ENCODE data around the gene PCDHGC3. TPM values are rescaled to one million over a fixed set of nuclear protein-coding genes. Genes with fewer than 3 reads are reported as not detected.

The PCDHGC3 gene
- total and polyA plus RNA-seq, 7 experiments from 2014 or later = 0.14 to 0.76 (median 0.16) TPM; not detected in 1

GRCh38 chr5:141513627-141514329 is 38.0 kb downstream of the PCDHGC3 start:
- Histone ChIP-seq H3K4me1 (ENCODE audit: control insufficient read depth in 2 of 2, insufficient read depth in 2 of 2, low read length in 2 of 2) (peaks cover 0 to 13% of the 10 kb centered on the region in 2 donors), H3K9me3 (ENCODE audit: control insufficient read depth in 2 of 3, low read length in 3 of 3) (no peaks in the 10 kb centered on the region), H3K27me3 (ENCODE audit: control insufficient read depth in 2 of 2, insufficient read depth in 2 of 2, low read length in 2 of 2) (no peaks in the 10 kb centered on the region), H3K36me3 (ENCODE audit: control insufficient read depth in 2 of 3, insufficient read depth in 3 of 3, low read length in 3 of 3) (peaks cover 0 to 34% (median 10%) of the 10 kb centered on the region in 3 experiments), H3K27ac (ENCODE audit: low read depth, low read length) (peak overlapping the region; percentile 39), H3K4me3 (ENCODE audit: low read length) (peak overlapping the region; percentile 59)
- Mint-ChIP-seq H3K27me3 (peaks cover 0 to 3% (median 0%) of the 10 kb centered on the region in 5 donors), H3K9me3 (peaks cover 0 to 1% (median 0%) of the 10 kb centered on the region in 11 donors), H3K27ac (peak overlapping the region; percentile 36 to 83 (median 69)), H3K4me3 (peak overlapping the region; percentile 84 to 97 (median 90)), H3K4me1 (peaks cover 21 to 35% (median 26%) of the 10 kb centered on the region in 7 donors), H3K36me3 (peaks cover 0 to 31% (median 6%) of the 10 kb centered on the region in 5 donors)
- peak in 7 of 9 donors; percentile 22 to 62 (median 28) for DNase-seq
- ChIA-PET POLR2A (interaction anchor here (2.5 kb wide), 1 partner anchor 193 kb away, joined by 17 read pairs; the partner anchor contains the start of gene TAF7), CTCF (interaction anchor here (1.1 to 4.7 kb wide), 5 partner anchors 10 to 332 kb away, joined by 3 to 30 read pairs (median 11); partner anchors contain the start of genes PCDHB16, PCDHGA10, PCDHGB3 and TAF7)
- peak; percentile 34 for ATAC-seq
- intact Hi-C loops (cut with micrococcal nuclease) = loop anchor here (1.0 to 5.0 kb wide), 5 partner anchors 11 to 156 kb away; partner anchors contain the start of genes DIAPH1 (in 2 of the 2), HDAC3 (in 1 of the 2), PCDHGA4 (in 1 of the 2) and PCDHGB2 (in 1 of the 2)

GRCh38 chr5:141514330-141515133 is 38.8 kb downstream of the PCDHGC3 start:
- DNase-seq (no peak), ATAC-seq (no peak)
- Histone ChIP-seq H3K36me3 (ENCODE audit: control insufficient read depth in 2 of 3, insufficient read depth in 3 of 3, low read length in 3 of 3) (peaks cover 0 to 41% (median 17%) of the 10 kb centered on the region in 3 experiments), H3K27me3 (ENCODE audit: control insufficient read depth in 2 of 2, insufficient read depth in 2 of 2, low read length in 2 of 2) (no peaks in the 10 kb centered on the region), H3K4me1 (ENCODE audit: control insufficient read depth in 2 of 2, insufficient read depth in 2 of 2, low read length in 2 of 2) (peaks cover 0 to 13% of the 10 kb centered on the region in 2 donors), H3K27ac (ENCODE audit: low read depth, low read length) (peak overlapping the region; percentile 7), H3K9me3 (ENCODE audit: control insufficient read depth in 2 of 3, low read length in 3 of 3) (no peaks in the 10 kb centered on the region), H3K4me3 (ENCODE audit: low read length) (no peak overlapping the region)
- peak overlapping the region in 8 of 9 donors; percentile 36 to 83 (median 73) for H3K27ac Mint-ChIP-seq
- POLR2A ChIA-PET = interaction anchor here (2.5 kb wide), 1 partner anchor 194 kb away, joined by 17 read pairs; the partner anchor contains the start of gene TAF7
- peaks cover 4 to 37% (median 6%) of the 10 kb centered on the region in 5 donors for H3K36me3 Mint-ChIP-seq
- H3K27me3 Mint-ChIP-seq = no peaks in the 10 kb centered on the region
- H3K4me3 Mint-ChIP-seq = peak overlapping the region in 8 of 10 donors; percentile 25 to 93 (median 85)
- peaks cover 21 to 35% (median 25%) of the 10 kb centered on the region in 7 donors for H3K4me1 Mint-ChIP-seq
- intact Hi-C loops (cut with micrococcal nuclease) = loop anchor here (1.0 to 5.0 kb wide), 5 partner anchors 10 to 157 kb away; partner anchors contain the start of genes DIAPH1 (in 2 of the 2), HDAC3 (in 1 of the 2), PCDHGA4 (in 1 of the 2) and PCDHGB2 (in 1 of the 2)
- CTCF ChIA-PET = interaction anchor here (1.1 to 4.7 kb wide), 4 partner anchors 9 to 332 kb away, joined by 3 to 30 read pairs (median 13); partner anchors contain the start of genes PCDHB16, PCDHGA10 and TAF7
- H3K9me3 Mint-ChIP-seq = peaks cover 0 to 1% (median 0%) of the 10 kb centered on the region in 11 donors

GRCh38 chr5:141515141-141515540 is 39.4 kb downstream of the PCDHGC3 start:
- POLR2A ChIA-PET = interaction anchor here (0.5 kb wide), 1 partner anchor 53 kb away, joined by 3 read pairs; no protein-coding TSS in a partner anchor
- no peaks in the 10 kb centered on the region for H3K27me3 ChIP-seq (ENCODE audit: control insufficient read depth in 2 of 2, insufficient read depth in 2 of 2, low read length in 2 of 2)
- H3K4me1 Mint-ChIP-seq = peaks cover 21 to 32% (median 25%) of the 10 kb centered on the region in 7 donors
- peaks cover 0 to 1% (median 0%) of the 10 kb centered on the region in 11 donors for H3K9me3 Mint-ChIP-seq
- no peak for DNase-seq
- ATAC-seq = no peak
- H3K4me3 Mint-ChIP-seq = peak overlapping the region in 1 of 10 donors; percentile 77
- peak overlapping the region in 7 of 9 donors; percentile 36 to 83 (median 71) for H3K27ac Mint-ChIP-seq
- H3K4me3 ChIP-seq (ENCODE audit: low read length) = no peak overlapping the region
- peak overlapping the region; percentile 7 for H3K27ac ChIP-seq (ENCODE audit: low read depth, low read length)
- no peaks in the 10 kb centered on the region for H3K9me3 ChIP-seq (ENCODE audit: control insufficient read depth in 2 of 3, low read length in 3 of 3)
- peaks cover 0 to 13% of the 10 kb centered on the region in 2 donors for H3K4me1 ChIP-seq (ENCODE audit: control insufficient read depth in 2 of 2, insufficient read depth in 2 of 2, low read length in 2 of 2)
- CTCF ChIA-PET = interaction anchor here (1.0 to 4.7 kb wide), 3 partner anchors 8 to 43 kb away, joined by 3 to 30 read pairs (median 4); no protein-coding TSS in a partner anchor
- intact Hi-C loops (cut with micrococcal nuclease) = no loop called here
- H3K36me3 ChIP-seq (ENCODE audit: control insufficient read depth in 2 of 3, insufficient read depth in 3 of 3, low read length in 3 of 3) = peaks cover 0 to 47% (median 18%) of the 10 kb centered on the region in 3 experiments
- H3K27me3 Mint-ChIP-seq = no peaks in the 10 kb centered on the region
- peaks cover 4 to 43% (median 9%) of the 10 kb centered on the region in 5 donors for H3K36me3 Mint-ChIP-seq

DNA sequence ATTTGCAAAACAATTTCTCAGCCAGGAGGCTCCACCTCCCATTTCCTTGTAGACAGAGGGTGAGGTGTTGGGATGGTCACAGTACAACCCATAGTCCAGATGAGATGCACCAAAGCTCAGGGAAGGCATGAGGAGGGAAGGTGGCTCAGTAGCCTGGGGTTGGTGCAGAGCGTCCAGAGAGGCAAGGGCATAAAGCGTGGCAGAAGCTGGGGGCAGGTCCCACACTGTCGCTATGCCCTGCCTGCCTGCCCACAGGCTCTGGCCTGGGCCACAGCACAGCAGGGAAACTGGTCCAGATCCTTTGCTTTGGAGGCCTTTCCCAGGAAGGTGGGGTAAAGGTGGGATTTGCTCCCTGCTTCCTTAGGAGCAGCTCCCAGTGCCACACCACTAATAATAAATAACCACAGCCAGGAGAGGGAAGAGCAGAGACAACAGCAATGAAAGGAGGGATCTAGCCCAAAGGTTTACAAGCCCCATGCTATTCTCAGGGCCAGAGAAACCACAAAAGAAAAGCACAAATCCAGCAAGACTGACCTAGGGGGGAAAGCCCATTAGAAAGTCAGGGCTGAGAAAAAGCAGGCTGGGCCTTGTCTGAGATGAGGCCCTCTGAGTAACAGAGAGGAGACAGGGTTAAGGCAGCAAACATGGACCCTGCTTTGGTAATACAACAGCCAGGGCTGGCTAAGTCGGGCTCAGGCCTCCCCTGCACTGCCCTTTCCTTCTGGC is 40.3 kb downstream of the PCDHGC3 start:
- intact Hi-C loops (cut with micrococcal nuclease) = no loop called here
- Histone ChIP-seq H3K27me3 (ENCODE audit: control insufficient read depth in 2 of 2, insufficient read depth in 2 of 2, low read length in 2 of 2) (no peaks in the 10 kb centered on the region), H3K9me3 (ENCODE audit: control insufficient read depth in 2 of 3, low read length in 3 of 3) (no peaks in the 10 kb centered on the region), H3K4me3 (ENCODE audit: low read length) (no peak overlapping the region), H3K27ac (ENCODE audit: low read depth, low read length) (no peak overlapping the region), H3K36me3 (ENCODE audit: control insufficient read depth in 2 of 3, insufficient read depth in 3 of 3, low read length in 3 of 3) (peaks cover 2 to 57% (median 22%) of the 10 kb centered on the region in 3 experiments), H3K4me1 (ENCODE audit: control insufficient read depth in 2 of 2, insufficient read depth in 2 of 2, low read length in 2 of 2) (peaks cover 0 to 13% of the 10 kb centered on the region in 2 donors)
- POLR2A ChIA-PET = interaction anchor here (0.5 kb wide), 1 partner anchor 52 kb away, joined by 3 read pairs; no protein-coding TSS in a partner anchor
- no peak for ATAC-seq
- H3K4me1 Mint-ChIP-seq = peaks cover 21 to 33% (median 25%) of the 10 kb centered on the region in 7 donors
- DNase-seq = no peak
- H3K27ac Mint-ChIP-seq = peak overlapping the region in 6 of 9 donors; percentile 18 to 76 (median 36)
- peaks cover 0 to 1% (median 0%) of the 10 kb centered on the region in 11 donors for H3K9me3 Mint-ChIP-seq
- no peaks in the 10 kb centered on the region for H3K27me3 Mint-ChIP-seq
- CTCF ChIA-PET = interaction anchor here (1.0 to 4.7 kb wide), 3 partner anchors 7 to 42 kb away, joined by 3 to 30 read pairs (median 4); no protein-coding TSS in a partner anchor
- peaks cover 5 to 47% (median 14%) of the 10 kb centered on the region in 5 donors for H3K36me3 Mint-ChIP-seq
- no peak overlapping the region for H3K4me3 Mint-ChIP-seq

GRCh38 chr5:141516672-141517025 is 40.9 kb downstream of the PCDHGC3 start:
- H3K27ac ChIP-seq (ENCODE audit: low read depth, low read length) = no peak overlapping the region
- H3K27ac Mint-ChIP-seq = peak overlapping the region in 4 of 9 donors; percentile 18 to 66 (median 38)
- H3K4me1 Mint-ChIP-seq = peaks cover 21 to 37% (median 25%) of the 10 kb centered on the region in 7 donors
- DNase-seq = no peak
- H3K36me3 ChIP-seq (ENCODE audit: control insufficient read depth in 2 of 3, insufficient read depth in 3 of 3, low read length in 3 of 3) = peaks cover 7 to 62% (median 27%) of the 10 kb centered on the region in 3 experiments
- H3K36me3 Mint-ChIP-seq = peaks cover 6 to 50% (median 18%) of the 10 kb centered on the region in 5 donors
- H3K27me3 ChIP-seq (ENCODE audit: control insufficient read depth in 2 of 2, insufficient read depth in 2 of 2, low read length in 2 of 2) = no peaks in the 10 kb centered on the region
- peaks cover 0 to 13% of the 10 kb centered on the region in 2 donors for H3K4me1 ChIP-seq (ENCODE audit: control insufficient read depth in 2 of 2, insufficient read depth in 2 of 2, low read length in 2 of 2)
- no peak for ATAC-seq
- POLR2A ChIA-PET = no interaction called here
- no peak overlapping the region for H3K4me3 Mint-ChIP-seq
- intact Hi-C loops (cut with micrococcal nuclease) = no loop called here
- no peak overlapping the region for H3K4me3 ChIP-seq (ENCODE audit: low read length)
- H3K9me3 ChIP-seq (ENCODE audit: control insufficient read depth in 2 of 3, low read length in 3 of 3) = no peaks in the 10 kb centered on the region
- no peaks in the 10 kb centered on the region for H3K27me3 Mint-ChIP-seq
- H3K9me3 Mint-ChIP-seq = peaks cover 0 to 1% (median 0%) of the 10 kb centered on the region in 11 donors
- CTCF ChIA-PET = no interaction called here
